NB4 (cell line): ENCODE measurements around the gene KRTAP10-8.

Experiments used
- CTCF ChIP-seq: IDR thresholded peaks from one replicate; pipeline ENCODE4 v1.5.1; 2012; ENCODE audit warnings: low read depth, low read length
- POLR2A ChIP-seq: IDR thresholded peaks from 2 replicates; pipeline ENCODE4 v1.6.1; 2011; ENCODE audit warnings: mild to moderate bottlenecking; ENCODE audit not compliant: insufficient read length; ENCODE audit errors: extremely low read depth

DNA sequence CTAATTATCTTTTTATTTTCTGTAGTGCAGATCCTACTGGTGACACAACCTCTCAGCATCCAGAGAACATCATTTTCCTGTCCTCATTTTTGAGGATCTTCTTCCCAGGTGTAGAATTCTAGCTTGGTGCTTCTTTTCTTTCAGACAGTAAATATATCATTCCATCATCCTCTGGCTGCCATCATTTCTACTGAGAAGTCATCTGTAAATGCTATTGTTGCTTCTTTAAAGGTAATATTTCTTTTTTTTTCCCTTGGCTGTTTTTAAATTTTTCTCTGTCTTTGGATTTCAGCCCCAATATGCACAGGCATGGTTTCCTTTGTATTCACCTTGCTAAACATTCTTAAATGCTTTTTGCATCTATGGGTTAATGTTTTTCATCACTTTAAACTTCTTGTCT lies 11.7 kb downstream of the KRTAP10-8 start:
- TF ChIP-seq CTCF, result no peak
- TF ChIP-seq POLR2A, result no peak
